SJSA1 (cell line): ENCODE data around the gene TRIM2. TPM values are rescaled to one million over a fixed set of nuclear protein-coding genes. Genes with fewer than 3 reads are reported as not detected.

ENCODE experiments used
- DNase-seq, 2 experiments: peaks; one replicate each; pipeline ENCODE4 v3.0.0-alpha.2; 2015 to 2020; ENCODE audit warnings: low spot score in 2 of 2, low read depth in 1 of 2
- H3K27ac ChIP-seq: fragments of 250-450 bp; sonication (Bioruptor Pico); 2 replicates; pipeline ENCODE4 v1.5.1; 2020; ENCODE audit warnings: mild to moderate bottlenecking, moderate library complexity
- H3K27me3 ChIP-seq: fragments of 250-450 bp; sonication (Bioruptor Pico); replicated peaks from 2 replicates; pipeline ENCODE4 v1.5.1; 2020; ENCODE audit warnings: mild to moderate bottlenecking, moderate library complexity
- H3K36me3 ChIP-seq: fragments of 250-450 bp; sonication (Bioruptor Pico); 2 replicates; pipeline ENCODE4 v1.5.1; 2020; ENCODE audit warnings: mild to moderate bottlenecking
- H3K4me1 ChIP-seq: fragments of 250-450 bp; sonication (Bioruptor Pico); replicated peaks from 2 replicates; pipeline ENCODE4 v1.6.1; 2021; ENCODE audit warnings: mild to moderate bottlenecking
- H3K4me3 ChIP-seq: fragments of 250-450 bp; sonication (Bioruptor Pico); 2 replicates; pipeline ENCODE4 v1.5.1; 2020; ENCODE audit warnings: mild to moderate bottlenecking
- H3K9me3 ChIP-seq: fragments of 250-450 bp; sonication (Bioruptor Pico); replicated peaks from 2 replicates; pipeline ENCODE4 v1.5.1; 2020; ENCODE audit warnings: mild to moderate bottlenecking
- total RNA-seq: library from RNA; depleted of rRNA; stranded (reverse); fragments of >200 nt; shearing (Covaris generic); gene quantifications from 2 replicates; pipeline ENCODE4 v1.2.3, GENCODE V29; 2014

TRIM2 gene
- total RNA-seq, 1 experiment from 2014 or later, result 22.4 TPM

- no peaks in the 10 kb centered on the region for H3K36me3 ChIP-seq
- DNase-seq, result no peak
- H3K27ac ChIP-seq, result no peak overlapping the region
- H3K9me3 ChIP-seq, result no peaks in the 10 kb centered on the region; the same call in 1 of the 2 replicates
- H3K27me3 ChIP-seq, result no peaks in the 10 kb centered on the region
- no peak overlapping the region for H3K4me3 ChIP-seq
- H3K4me1 ChIP-seq, result peaks cover 7% of the 10 kb centered on the region; the same call in 1 of the 2 replicates
Measured at GRCh38 chr4:153268295-153268694, 64.1 kb downstream of the TRIM2 start.

DNA sequence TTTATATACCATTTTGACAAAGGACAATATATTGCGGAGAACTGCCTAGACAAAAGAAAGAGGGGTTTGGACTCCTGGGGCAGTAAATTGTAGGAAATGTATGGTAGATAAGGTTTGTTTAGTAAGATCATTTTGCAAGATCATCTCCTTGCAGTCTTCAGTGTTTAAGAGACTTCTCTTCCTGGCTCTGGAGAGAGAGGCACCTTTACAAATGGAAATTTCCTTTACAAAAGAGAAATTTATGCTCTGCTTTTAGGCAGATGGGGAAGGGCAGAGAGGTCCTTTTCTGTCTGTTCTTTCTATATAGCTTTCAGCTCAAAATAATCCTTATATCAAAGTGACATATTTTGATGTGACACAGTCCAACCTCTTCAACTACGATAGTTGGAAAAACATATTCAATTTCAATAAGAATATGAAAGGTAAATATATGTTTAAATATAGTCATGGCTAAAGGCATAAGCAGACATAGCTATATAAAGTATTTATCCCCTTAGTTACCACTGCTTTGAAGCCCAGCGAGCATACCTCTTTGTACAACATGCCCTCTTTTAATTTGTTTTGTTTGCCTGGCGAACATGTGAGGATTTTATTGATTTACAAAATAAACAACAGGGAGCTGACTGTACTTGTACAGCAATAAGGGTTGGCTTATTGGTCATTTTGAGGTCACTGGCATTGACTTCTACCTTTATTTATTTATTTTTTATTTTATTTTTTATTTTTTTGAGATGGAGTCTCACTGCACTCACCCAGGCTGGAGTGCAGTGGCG lies 65.2 kb downstream of the TRIM2 start:
- no peak overlapping the region for H3K27ac ChIP-seq
- H3K36me3 ChIP-seq, result no peaks in the 10 kb centered on the region
- peaks cover 7% of the 10 kb centered on the region; the same call in 1 of the 2 replicates for H3K4me1 ChIP-seq
- H3K9me3 ChIP-seq, result no peaks in the 10 kb centered on the region; the same call in 1 of the 2 replicates
- H3K4me3 ChIP-seq, result no peak overlapping the region
- no peak for DNase-seq
- H3K27me3 ChIP-seq, result no peaks in the 10 kb centered on the region

- no peaks in the 10 kb centered on the region for H3K36me3 ChIP-seq
- H3K27ac ChIP-seq, result no peak overlapping the region
- no peaks in the 10 kb centered on the region for H3K27me3 ChIP-seq
- no peaks in the 10 kb centered on the region; the same call in 1 of the 2 replicates for H3K9me3 ChIP-seq
- no peak overlapping the region for H3K4me3 ChIP-seq
- H3K4me1 ChIP-seq, result peaks cover 7% of the 10 kb centered on the region; the same call in 1 of the 2 replicates
- DNase-seq, result no peak
Measured at GRCh38 chr4:153270361-153270760, 66.1 kb downstream of the TRIM2 start.

DNA sequence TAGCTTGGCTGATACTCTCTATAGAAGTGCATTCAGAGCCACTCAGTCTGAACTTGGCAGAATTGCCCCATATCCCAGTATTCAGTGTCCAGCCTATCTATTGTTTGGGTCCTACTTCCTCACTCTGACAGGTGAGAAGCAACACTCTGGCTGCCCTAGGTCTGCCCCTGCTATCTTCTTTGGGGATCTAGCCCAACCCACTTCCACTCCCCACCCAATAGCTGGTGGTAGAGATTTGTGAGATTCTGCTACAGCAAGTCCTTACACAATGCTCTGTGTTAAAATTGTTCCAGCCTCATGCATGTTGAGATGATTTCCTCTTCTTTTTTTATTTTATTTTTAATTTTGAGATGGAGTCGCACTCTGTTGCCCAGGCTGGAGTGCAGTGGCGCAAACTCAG lies 67.6 kb downstream of the TRIM2 start:
- H3K4me3 ChIP-seq, result no peak overlapping the region
- H3K9me3 ChIP-seq, result no peaks in the 10 kb centered on the region
- peaks cover 8% of the 10 kb centered on the region; the same call in 1 of the 2 replicates for H3K36me3 ChIP-seq
- H3K27me3 ChIP-seq, result no peaks in the 10 kb centered on the region
- H3K4me1 ChIP-seq, result peaks cover 5% of the 10 kb centered on the region; the same call in 1 of the 2 replicates
- DNase-seq, result no peak
- no peak overlapping the region for H3K27ac ChIP-seq

DNA sequence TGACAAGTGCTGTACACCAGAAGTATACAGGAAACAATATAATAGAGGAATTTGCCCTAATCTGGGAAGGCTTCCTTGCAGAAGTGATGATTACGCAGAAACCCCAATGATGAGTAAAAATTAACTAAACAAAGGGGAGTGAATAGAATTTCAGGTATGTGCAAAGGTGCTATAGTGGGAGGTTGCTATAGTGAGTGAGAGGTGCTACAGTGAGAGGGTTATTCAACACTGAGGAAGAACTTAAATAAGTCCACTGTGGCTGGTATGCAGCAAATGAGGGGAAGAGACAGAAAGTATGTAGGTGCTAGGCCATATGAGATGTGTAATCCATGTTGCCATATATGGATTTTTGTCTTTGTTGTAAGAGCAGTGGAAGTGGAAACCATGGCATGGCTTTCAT lies 69.5 kb downstream of the TRIM2 start:
- Histone ChIP-seq H3K27ac (no peak overlapping the region), H3K4me3 (no peak overlapping the region), H3K4me1 (no peaks in the 10 kb centered on the region), H3K36me3 (peaks cover 8% of the 10 kb centered on the region; the same call in 1 of the 2 replicates), H3K27me3 (no peaks in the 10 kb centered on the region), H3K9me3 (no peaks in the 10 kb centered on the region)
- no peak for DNase-seq

- H3K36me3 ChIP-seq, result peaks cover 8% of the 10 kb centered on the region; the same call in 1 of the 2 replicates
- DNase-seq, result no peak
- no peaks in the 10 kb centered on the region for H3K27me3 ChIP-seq
- no peaks in the 10 kb centered on the region for H3K4me1 ChIP-seq
- no peaks in the 10 kb centered on the region for H3K9me3 ChIP-seq
- H3K4me3 ChIP-seq, result no peak overlapping the region
- no peak overlapping the region for H3K27ac ChIP-seq
Measured at GRCh38 chr4:153274967-153275366, 70.7 kb downstream of the TRIM2 start.

DNA sequence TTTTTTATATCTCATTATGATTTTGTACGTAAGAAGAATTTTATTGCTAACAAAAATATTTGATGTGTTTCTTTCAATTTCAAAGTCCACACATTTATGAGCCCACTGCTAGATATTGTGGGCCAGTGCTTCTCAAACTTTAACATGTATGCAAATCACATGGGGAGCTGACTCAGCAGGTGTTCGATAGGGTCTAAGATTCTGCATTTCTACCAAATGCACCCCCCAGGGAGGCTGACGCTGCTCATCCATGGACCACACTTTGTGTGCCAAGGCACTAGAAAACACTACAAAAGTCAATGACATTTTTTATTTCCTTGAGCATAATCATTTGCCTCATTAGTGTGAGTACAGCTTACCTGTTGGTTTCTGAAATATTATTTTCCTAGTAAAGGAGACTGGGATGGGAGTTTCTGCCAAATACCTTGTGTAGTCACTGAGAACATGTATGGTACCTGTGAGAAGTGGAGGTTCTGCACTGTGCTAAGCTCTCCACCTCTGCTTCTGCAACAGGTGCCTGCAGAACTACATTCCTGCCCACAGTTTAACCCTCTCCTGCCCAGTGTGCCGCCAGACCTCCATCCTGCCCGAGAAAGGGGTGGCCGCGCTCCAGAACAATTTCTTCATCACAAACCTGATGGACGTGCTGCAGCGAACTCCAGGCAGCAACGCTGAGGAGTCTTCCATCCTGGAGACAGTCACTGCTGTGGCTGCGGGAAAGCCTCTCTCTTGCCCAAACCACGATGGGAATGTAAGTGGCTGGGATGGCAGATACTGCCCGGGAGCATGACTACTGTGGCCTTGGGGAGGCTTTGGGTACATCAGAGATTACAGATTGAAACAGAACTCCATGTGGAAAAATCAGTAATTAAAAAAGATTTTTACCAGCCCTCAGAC lies 71.4 kb downstream of the TRIM2 start:
- Histone ChIP-seq H3K9me3 (no peaks in the 10 kb centered on the region), H3K27ac (no peak overlapping the region), H3K27me3 (no peaks in the 10 kb centered on the region), H3K4me3 (no peak overlapping the region), H3K36me3 (peaks cover 8% of the 10 kb centered on the region; the same call in 1 of the 2 replicates), H3K4me1 (no peaks in the 10 kb centered on the region)
- no peak for DNase-seq

DNA sequence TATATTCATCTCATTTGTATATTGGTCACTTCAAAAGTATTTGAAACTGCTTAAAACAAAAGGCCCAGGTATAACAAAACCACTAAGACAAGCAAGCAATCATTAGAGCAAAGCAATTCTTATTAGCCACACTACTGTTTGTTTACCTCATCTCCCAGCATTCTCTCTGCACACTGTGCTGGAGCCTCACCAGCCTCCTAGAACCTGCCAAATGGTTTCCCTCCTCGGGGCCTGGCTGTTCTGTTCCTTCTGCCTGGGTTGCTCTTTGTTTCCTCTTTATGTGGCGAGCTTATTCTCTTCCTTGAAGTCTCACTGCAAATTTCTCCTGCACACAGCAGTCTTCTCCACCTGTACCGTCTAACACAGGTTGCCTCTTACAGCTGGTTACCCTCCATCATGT lies 72.7 kb downstream of the TRIM2 start:
- peaks cover 8% of the 10 kb centered on the region; the same call in 1 of the 2 replicates for H3K36me3 ChIP-seq
- H3K9me3 ChIP-seq, result no peaks in the 10 kb centered on the region
- no peak overlapping the region for H3K4me3 ChIP-seq
- no peak overlapping the region for H3K27ac ChIP-seq
- H3K4me1 ChIP-seq, result no peaks in the 10 kb centered on the region
- no peaks in the 10 kb centered on the region for H3K27me3 ChIP-seq
- DNase-seq, result no peak

GRCh38 chr4:153281476-153281875 lies 77.2 kb downstream of the TRIM2 start:
- H3K27ac ChIP-seq, result no peak overlapping the region
- no peaks in the 10 kb centered on the region for H3K4me1 ChIP-seq
- no peak overlapping the region for H3K4me3 ChIP-seq
- no peaks in the 10 kb centered on the region for H3K27me3 ChIP-seq
- H3K36me3 ChIP-seq, result peaks cover 1% of the 10 kb centered on the region; the same call in 1 of the 2 replicates
- DNase-seq, result no peak
- H3K9me3 ChIP-seq, result no peaks in the 10 kb centered on the region

DNA sequence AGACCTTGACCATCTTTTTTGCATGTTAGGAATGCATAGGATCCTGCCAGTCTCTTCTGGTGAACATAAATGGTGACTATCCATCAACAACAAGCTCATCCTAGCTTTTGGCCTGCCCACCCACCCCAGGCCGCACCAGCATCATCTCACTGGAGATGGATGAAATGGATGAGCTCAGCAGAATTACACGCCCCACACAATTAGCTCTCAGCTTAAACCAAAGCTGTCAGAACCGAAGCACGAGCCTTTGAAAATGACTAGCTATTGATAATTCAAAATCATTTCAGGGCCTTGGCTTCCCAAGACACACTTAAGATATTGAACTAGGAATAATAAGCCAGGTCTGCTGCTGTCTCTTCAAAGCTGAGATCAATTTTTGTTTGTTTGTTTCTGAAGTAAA lies 77.8 kb downstream of the TRIM2 start:
- DNase-seq, result no peak
- Histone ChIP-seq H3K4me1 (no peaks in the 10 kb centered on the region), H3K9me3 (no peaks in the 10 kb centered on the region), H3K27me3 (no peaks in the 10 kb centered on the region), H3K36me3 (no peaks in the 10 kb centered on the region), H3K27ac (no peak overlapping the region), H3K4me3 (no peak overlapping the region)

DNA sequence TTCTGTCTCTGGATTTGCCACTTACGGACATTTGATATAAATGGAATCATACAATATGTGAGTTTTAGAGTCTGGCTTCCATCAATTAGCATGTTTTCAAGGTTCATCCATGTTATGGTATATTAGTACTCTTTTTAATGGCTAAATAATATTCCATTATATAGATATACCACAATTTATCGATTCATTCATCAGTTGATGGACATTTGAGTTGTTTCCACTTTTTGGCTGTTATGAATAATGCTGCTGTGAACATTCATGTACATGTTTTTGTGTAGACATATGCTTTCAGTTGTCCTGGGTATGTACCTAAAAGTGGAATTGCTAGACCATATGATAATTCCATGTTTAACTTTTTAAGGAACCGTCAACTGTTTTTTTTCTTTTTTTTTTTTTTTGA lies 79.0 kb downstream of the TRIM2 start:
- no peak for DNase-seq
- Histone ChIP-seq H3K4me3 (no peak overlapping the region), H3K27me3 (no peaks in the 10 kb centered on the region), H3K9me3 (no peaks in the 10 kb centered on the region), H3K4me1 (no peaks in the 10 kb centered on the region), H3K27ac (no peak overlapping the region), H3K36me3 (no peaks in the 10 kb centered on the region)

DNA sequence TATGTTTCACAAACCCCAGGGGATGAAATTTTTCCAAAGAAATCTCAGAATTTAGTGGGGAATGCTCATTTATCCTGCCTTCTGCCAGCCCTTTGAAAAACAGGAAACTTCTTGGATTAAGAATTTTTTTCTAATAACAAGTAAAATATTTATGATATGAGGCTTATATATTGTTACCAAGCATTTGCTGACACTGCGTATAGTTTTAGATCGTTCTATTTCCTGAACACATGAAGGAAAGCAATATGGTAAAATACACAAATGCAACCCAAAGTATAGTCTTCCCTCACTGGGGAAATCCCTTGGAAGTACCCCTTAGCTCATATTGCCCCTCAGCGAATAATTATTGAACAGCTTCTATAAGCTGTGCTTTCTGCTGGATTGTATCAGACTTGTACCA lies 85.9 kb downstream of the TRIM2 start:
- no peak for DNase-seq
- Histone ChIP-seq H3K27ac (no peak overlapping the region), H3K4me3 (no peak overlapping the region)

DNA sequence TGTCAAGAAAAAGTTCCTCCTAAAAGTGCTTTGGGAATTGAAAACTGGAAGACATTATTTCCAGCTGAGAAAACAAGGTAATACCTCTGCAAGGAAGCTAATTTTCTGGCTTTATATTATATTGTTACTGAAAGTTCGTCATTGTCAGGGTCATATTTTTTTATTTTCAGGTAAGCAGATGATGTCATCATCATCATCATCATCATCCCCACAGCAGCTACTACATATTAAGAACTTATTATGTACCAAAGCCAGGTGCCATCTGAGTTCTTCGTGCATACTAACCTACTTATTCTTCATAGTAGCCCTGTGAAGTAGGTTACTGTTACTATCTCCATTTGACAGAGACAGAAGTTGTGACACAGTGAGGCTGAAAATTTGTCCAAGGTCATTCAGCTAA lies 87.3 kb downstream of the TRIM2 start:
- Histone ChIP-seq H3K27me3 (no peaks in the 10 kb centered on the region), H3K4me1 (peaks cover 3% of the 10 kb centered on the region; the same call in 1 of the 2 replicates), H3K9me3 (no peaks in the 10 kb centered on the region), H3K36me3 (peaks cover 9% of the 10 kb centered on the region), H3K27ac (no peak overlapping the region), H3K4me3 (no peak overlapping the region)
- DNase-seq, result no peak

More for the DNA sequence above, 85.9 kb downstream of the TRIM2 start:
- H3K9me3 ChIP-seq, result no peaks in the 10 kb centered on the region
- peaks cover 6% of the 10 kb centered on the region; the same call in 1 of the 2 replicates for H3K36me3 ChIP-seq
- no peaks in the 10 kb centered on the region for H3K27me3 ChIP-seq
- no peaks in the 10 kb centered on the region for H3K4me1 ChIP-seq
